GM12864 (cell line): ENCODE results near the gene TRAK1.

Source experiments
- DNase-seq: peaks from one replicate; pipeline ENCODE4 v3.0.0-alpha.2; 2011; ENCODE audit warnings: low read depth
- H3K4me3 ChIP-seq: 2 replicates; pipeline ENCODE4 v1.5.1; 2011; ENCODE audit warnings: mild to moderate bottlenecking, low read depth, low read length, control low read depth
- CTCF ChIP-seq: IDR thresholded peaks from 2 replicates; pipeline ENCODE4 v1.5.1; 2011; ENCODE audit warnings: low read depth, mild to moderate bottlenecking, moderate library complexity, low read length, control low read depth, inconsistent platforms; ENCODE audit errors: missing control alignments

Gene TRAK1

GRCh38 chr3:42179110-42179725 lies 88.1 kb downstream of the TRAK1 start:
- TF ChIP-seq CTCF: no peak
- H3K4me3 ChIP-seq: no peak overlapping the region
- DNase-seq: no peak

DNA sequence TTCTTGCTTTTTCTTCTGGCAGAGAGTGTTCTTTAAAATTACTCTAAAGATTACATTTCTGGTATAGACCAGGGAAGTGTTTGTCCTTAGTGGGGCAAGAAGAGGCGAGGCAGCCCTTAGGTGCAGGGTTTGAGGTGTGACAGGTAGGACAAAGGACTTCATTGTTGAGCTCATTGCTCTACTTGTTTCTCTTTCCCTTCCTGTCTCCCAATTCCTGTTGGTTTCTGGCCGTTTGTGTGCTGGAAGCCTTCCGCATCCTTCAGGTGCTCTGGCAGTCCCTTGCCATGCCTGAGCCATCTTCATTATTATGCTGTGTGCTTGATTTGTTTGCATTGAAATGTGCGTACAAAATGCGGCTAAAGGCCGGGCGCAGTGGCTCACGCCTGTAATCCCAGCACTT lies 89.7 kb downstream of the TRAK1 start:
- no peak for DNase-seq
- H3K4me3 ChIP-seq: no peak overlapping the region
- TF ChIP-seq CTCF: no peak

DNA sequence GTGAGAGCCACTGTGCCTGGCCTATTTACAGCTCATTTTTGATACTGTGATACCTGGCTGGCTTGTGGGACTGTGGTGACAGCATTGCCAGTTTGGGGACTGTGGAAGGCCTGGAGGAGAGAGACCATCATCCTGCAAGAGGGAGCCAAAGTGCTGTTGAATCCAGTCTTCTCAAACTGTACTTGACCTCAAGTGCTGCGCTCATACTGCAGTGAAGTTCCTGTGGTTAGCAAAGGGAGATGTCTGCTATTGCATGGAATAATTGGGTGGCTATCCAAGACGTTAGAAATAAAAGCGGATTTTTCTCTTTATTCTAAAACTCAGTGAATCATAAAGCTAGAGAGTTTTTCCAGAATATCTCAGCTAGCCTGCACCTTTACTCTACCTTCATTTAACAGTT lies 91.4 kb downstream of the TRAK1 start:
- no peak overlapping the region for H3K4me3 ChIP-seq
- TF ChIP-seq CTCF: no peak
- no peak for DNase-seq

DNA sequence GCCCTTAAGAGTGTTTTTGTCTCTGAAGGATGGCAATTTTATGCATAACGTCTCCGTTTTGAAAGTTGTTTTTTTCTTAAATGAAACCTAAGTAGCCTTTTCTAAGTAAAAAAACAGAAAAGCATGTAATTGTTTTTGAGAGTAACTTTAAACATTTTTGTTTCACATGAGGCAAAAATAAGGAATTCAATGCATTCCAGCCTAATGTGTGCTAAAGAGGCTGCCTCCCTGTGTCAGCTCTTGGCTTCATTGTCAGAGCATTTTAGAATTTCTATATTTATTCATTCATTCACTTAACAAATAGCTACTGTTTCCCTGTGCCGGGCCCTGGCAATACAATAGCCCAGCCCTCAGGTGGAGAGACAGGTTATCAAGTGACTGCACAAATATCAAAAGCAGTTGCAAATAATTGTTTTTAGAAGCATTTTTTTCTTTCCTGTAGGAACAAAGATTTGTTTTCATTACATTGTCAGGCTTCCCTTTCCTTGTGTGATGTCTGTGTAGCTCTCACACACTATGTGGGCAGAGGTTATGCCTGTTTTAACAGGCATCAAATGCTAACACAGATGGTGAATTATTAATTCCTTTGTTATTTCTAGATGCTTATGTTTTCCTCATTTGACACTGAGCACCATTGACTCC lies 93.0 kb downstream of the TRAK1 start:
- no peak for DNase-seq
- H3K4me3 ChIP-seq: no peak overlapping the region
- TF ChIP-seq CTCF: no peak

DNA sequence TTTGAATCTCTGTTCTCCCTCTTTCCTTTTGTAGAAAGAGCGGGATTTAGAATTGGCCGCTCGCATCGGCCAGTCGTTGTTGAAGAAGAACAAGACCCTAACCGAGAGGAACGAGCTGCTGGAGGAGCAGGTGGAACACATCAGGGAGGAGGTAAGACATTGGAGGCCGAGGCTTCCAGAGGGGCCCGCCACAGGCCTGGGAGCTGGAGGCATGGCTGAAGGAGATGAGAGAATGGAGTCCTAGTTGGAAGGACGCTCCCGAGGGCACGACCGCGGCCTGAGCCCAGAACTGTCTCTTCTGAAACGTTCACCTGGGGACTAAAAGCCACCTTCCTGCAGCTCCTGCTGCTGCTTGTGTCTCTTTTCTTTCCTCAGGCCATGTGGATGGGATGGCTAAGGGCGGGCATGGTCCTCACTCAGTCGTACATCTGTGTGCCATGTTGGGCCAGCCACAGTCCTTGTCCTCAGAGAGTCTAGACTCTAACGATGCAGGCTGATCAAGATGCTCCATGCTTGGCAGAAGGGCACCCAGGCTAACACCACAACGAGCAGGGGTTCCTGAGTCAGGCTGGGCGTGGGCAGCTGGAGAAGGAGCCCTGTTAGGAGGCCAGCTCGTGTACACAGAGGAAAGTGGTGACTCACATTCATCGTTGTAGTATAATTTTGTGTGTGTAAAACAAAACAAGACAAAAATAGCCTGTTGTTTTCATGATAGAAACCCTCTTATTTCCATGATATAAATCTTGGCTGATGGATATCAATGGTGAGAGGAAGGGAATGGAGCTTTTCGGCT lies 93.7 kb downstream of the TRAK1 start:
- H3K4me3 ChIP-seq: no peak overlapping the region
- no peak for TF ChIP-seq CTCF
- no peak for DNase-seq

GRCh38 chr3:42187936-42188335 lies 96.8 kb downstream of the TRAK1 start:
- TF ChIP-seq CTCF: no peak
- H3K4me3 ChIP-seq: no peak overlapping the region
- no peak for DNase-seq
